ENCODE data around the gene STAM.

DNA sequence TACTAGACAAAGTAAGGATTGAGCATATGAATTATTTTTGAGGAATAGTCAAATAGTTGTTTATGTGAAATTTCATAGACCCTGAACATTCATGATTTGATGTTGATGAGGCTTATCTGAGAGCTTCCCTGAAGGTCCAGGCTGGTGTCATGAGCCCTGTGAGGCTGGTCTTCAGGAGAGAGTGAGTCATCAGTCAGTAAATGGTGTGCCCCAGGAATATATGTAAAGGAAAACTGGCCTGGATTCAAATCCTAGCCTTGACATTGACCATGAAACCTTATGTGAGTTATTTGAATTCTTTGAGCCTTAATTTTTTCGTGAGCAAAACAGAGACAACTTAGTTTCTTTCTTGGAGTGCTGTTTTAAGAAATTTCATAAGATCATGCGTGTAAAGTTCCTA, 114.2 kb downstream of the STAM start:
- TF ChIP-seq MXI1 (IDR thresholded peaks at IDR 0.05; ENCODE audit: low read depth, low read length) (no peak), POLR2AphosphoS5 (IDR thresholded peaks at IDR 0.05; ENCODE audit: low read depth, low read length) (no peak)

Data from SK-N-SH (cell line).